Measurements from ENCODE around the gene EIF2B1. TPM values are rescaled to one million over a fixed set of nuclear protein-coding genes. Genes with fewer than 3 reads are reported as not detected.

EIF2B1 gene
- total and polyA plus RNA-seq, 9 donors, result 27.1 to 80.8 (median 41.7) TPM

DNA sequence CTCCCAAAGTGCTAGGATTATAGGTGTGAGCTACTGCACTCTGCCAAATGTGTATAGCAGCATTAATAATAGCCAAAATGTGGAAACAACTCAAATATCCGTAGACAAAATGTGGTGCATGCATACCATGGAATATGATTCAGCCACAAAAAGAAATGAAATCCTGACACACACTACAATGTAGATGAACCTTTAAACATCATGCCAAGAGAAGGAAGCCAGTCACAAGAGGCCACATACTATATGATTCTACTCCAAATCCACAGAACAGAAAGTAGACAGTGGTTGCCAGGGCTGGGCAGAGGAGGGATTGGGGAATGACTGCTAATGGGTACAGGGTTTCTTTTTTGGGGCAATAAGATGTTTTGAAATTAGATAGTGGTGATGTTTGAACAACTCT, 56.9 kb downstream of the EIF2B1 start:
- Histone ChIP-seq H3K9me3 (no peaks in the 10 kb centered on the region), H3K4me3 (no peak overlapping the region), H3K4me1 (ENCODE audit: insufficient read depth) (no peaks in the 10 kb centered on the region), H3K27me3 (no peaks in the 10 kb centered on the region), H3K27ac (no peak overlapping the region), H3K36me3 (no peaks in the 10 kb centered on the region)
- DNase-seq, result no peak
- WGBS, 3 donors, result 82 to 91% (median 85%) methylated on average over 1 of the region's 1 CpG
- intact Hi-C loops (cut with DNase I), result no loop called here
- TF ChIP-seq, protein P1, sequence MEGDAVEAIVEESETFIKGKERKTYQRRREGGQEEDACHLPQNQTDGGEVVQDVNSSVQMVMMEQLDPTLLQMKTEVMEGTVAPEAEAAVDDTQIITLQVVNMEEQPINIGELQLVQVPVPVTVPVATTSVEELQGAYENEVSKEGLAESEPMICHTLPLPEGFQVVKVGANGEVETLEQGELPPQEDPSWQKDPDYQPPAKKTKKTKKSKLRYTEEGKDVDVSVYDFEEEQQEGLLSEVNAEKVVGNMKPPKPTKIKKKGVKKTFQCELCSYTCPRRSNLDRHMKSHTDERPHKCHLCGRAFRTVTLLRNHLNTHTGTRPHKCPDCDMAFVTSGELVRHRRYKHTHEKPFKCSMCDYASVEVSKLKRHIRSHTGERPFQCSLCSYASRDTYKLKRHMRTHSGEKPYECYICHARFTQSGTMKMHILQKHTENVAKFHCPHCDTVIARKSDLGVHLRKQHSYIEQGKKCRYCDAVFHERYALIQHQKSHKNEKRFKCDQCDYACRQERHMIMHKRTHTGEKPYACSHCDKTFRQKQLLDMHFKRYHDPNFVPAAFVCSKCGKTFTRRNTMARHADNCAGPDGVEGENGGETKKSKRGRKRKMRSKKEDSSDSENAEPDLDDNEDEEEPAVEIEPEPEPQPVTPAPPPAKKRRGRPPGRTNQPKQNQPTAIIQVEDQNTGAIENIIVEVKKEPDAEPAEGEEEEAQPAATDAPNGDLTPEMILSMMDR (IDR thresholded peaks at IDR 0.05), result no peak
- TF ChIP-seq EP300 (IDR thresholded peaks at IDR 0.05) (no peak), POLR2A (IDR thresholded peaks at IDR 0.05) (no peak)

DNA sequence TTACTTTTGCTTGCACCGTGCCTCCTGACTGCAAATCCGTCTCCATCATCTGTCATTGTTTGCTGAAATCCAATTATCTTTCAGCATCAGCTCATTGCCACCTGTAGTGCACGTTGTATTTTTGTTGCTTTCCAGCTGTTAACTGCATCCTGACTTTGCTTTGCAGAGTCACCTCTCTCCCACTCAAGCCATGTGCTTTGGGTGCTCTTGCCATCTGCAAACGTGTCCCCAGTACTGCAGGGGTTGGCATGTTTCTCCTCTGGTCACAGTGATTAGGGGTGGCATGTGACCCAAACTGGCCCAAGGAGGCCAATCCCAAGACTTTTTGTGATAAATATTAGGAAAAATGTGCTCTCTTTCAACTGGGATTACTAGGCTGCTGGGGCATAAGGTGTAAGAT, 59.6 kb downstream of the EIF2B1 start:
- Histone ChIP-seq H3K36me3 (no peaks in the 10 kb centered on the region), H3K27ac (no peak overlapping the region), H3K4me1 (ENCODE audit: insufficient read depth) (no peaks in the 10 kb centered on the region), H3K9me3 (no peaks in the 10 kb centered on the region), H3K4me3 (no peak overlapping the region), H3K27me3 (no peaks in the 10 kb centered on the region)
- no peak for DNase-seq
- WGBS, 3 donors, result 26 to 41% (median 26%) methylated on average over 4 of the region's 4 CpGs
- intact Hi-C loops (cut with DNase I), result no loop called here
- TF ChIP-seq EP300 (IDR thresholded peaks at IDR 0.05), result no peak
- TF ChIP-seq, protein P1 (IDR thresholded peaks at IDR 0.05), result no peak

DNA sequence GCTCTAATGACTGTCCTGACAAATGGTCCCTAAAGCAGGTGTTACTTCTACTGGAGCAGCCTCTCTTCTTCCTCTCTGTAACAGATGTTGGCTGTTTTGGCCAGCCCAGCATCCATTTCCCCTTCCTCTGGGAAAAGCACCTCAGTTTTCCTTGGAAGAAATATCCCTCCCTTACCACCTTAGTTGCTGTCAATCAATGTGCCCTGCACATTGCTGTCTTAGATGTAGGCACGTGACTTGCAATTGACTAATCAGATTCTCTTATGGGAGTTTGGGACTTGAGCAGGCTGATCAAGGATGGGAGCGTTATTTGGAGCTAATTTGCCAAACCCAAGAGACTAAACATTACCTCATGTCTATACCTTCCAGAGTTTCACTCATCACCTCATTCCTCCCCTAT, 61.1 kb downstream of the EIF2B1 start:
- no peaks in the 10 kb centered on the region for H3K27me3 ChIP-seq
- TF ChIP-seq POLR2A (IDR thresholded peaks at IDR 0.05) (no peak), EP300 (IDR thresholded peaks at IDR 0.05) (no peak)
- TF ChIP-seq, protein P1 (IDR thresholded peaks at IDR 0.05), result no peak
- no peaks in the 10 kb centered on the region for H3K36me3 ChIP-seq
- intact Hi-C loops (cut with DNase I), result no loop called here
- DNase-seq, result no peak
- H3K27ac ChIP-seq, result no peak overlapping the region
- no peaks in the 10 kb centered on the region for H3K4me1 ChIP-seq (ENCODE audit: insufficient read depth)
- no peaks in the 10 kb centered on the region for H3K9me3 ChIP-seq
- 33 to 61% (median 52%) methylated on average over 2 of the region's 2 CpGs for WGBS, 3 donors
- H3K4me3 ChIP-seq, result no peak overlapping the region

DNA sequence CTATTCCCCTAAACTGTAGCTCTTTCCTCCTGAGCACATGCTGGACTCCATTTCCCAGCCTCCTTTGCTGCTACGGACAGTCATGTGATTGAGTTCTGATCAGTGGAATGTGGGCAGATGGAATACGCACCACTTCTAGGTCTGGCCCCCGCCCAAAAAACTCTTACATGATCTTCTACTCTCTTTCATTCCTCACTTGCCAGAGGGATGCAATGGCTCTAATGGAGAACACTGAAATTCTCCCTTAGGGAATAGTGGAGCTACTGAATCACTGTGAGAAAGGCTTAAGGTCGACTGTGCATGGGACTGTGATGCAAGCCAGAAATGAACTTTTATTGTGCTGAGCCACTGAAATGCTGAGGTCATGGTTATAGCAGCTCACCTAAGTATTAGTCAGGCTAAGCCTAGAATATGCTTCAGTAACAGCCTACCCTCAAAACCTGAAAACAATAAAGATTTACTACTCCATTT, 62.1 kb downstream of the EIF2B1 start:
- H3K4me3 ChIP-seq, result no peak overlapping the region
- peak in 3 of 5 donors; percentile 16 to 61 (median 42) for DNase-seq
- WGBS, 3 donors, result 20 to 26% (median 21%) methylated on average over 4 of the region's 4 CpGs
- no peaks in the 10 kb centered on the region for H3K27me3 ChIP-seq
- H3K9me3 ChIP-seq, result no peaks in the 10 kb centered on the region
- TF ChIP-seq POLR2A (IDR thresholded peaks at IDR 0.05), result no peak
- TF ChIP-seq, protein P1 (IDR thresholded peaks at IDR 0.05), result no peak
- no peak for TF ChIP-seq EP300 (IDR thresholded peaks at IDR 0.05)
- H3K36me3 ChIP-seq, result no peaks in the 10 kb centered on the region
- no peak overlapping the region for H3K27ac ChIP-seq
- intact Hi-C loops (cut with DNase I), result no loop called here
- no peaks in the 10 kb centered on the region for H3K4me1 ChIP-seq (ENCODE audit: insufficient read depth)

Small RNA genes lying within 50 kb of the gene (small RNA-seq; reads per million reads assigned to genes)
- not detected for gene SNORA9B

Other genes starting within 250 kb of the EIF2B1 start
- gene KMT5A, start 249.6 kb downstream of the EIF2B1 start, total RNA-seq, result 10 to 100 TPM; 14.4 to 31.0 (median 22.6) TPM
- 10 to 100 TPM; 21.6 to 47.9 TPM for gene KMT5A, start 249.6 kb downstream of the EIF2B1 start, polyA plus RNA-seq
- gene RILPL2, start 197.0 kb downstream of the EIF2B1 start, total RNA-seq, result 1 to 10 TPM; 4.6 to 6.3 (median 5.8) TPM
- 1 to 10 TPM; 8.0 to 8.7 TPM for gene RILPL2, start 197.0 kb downstream of the EIF2B1 start, polyA plus RNA-seq
- gene SNRNP35, start 175.5 kb downstream of the EIF2B1 start, total RNA-seq, result 10 to 100 TPM; 13.7 to 18.4 (median 15.8) TPM
- gene SNRNP35, start 175.5 kb downstream of the EIF2B1 start, polyA plus RNA-seq, result 10 to 100 TPM; 24.7 to 39.9 TPM
- gene RILPL1, start 100.0 kb downstream of the EIF2B1 start, total RNA-seq, result 10 to 100 TPM in 6 of 7 donors, 1 to 10 TPM in 1; 9.8 to 25.1 (median 23.9) TPM
- gene RILPL1, start 100.0 kb downstream of the EIF2B1 start, polyA plus RNA-seq, result 10 to 100 TPM; 11.1 to 13.8 TPM
- gene TMED2, start 49.1 kb downstream of the EIF2B1 start, total RNA-seq, result 100 to 1,000 TPM in 6 of 7 donors, 10 to 100 TPM in 1; 96.3 to 250 (median 182) TPM
- 100 to 1,000 TPM; 106 to 228 TPM for gene TMED2, start 49.1 kb downstream of the EIF2B1 start, polyA plus RNA-seq
- 10 to 100 TPM; 12.0 to 26.6 (median 19.1) TPM for gene DDX55, start 31.6 kb downstream of the EIF2B1 start, total RNA-seq
- gene DDX55, start 31.6 kb downstream of the EIF2B1 start, polyA plus RNA-seq, result 10 to 100 TPM; 16.2 to 18.3 TPM
- 10 to 100 TPM in 6 of 7 donors, 1 to 10 TPM in 1; 8.1 to 29.5 (median 21.2) TPM for gene GTF2H3, start 143 bp upstream of the EIF2B1 start, total RNA-seq
- 10 to 100 TPM in 1 of 2 donors, 1 to 10 TPM in 1; 9.3 to 27.8 TPM for gene GTF2H3, start 143 bp upstream of the EIF2B1 start, polyA plus RNA-seq
- gene TCTN2, start 37.4 kb upstream of the EIF2B1 start, total RNA-seq, result 10 to 100 TPM; 13.2 to 26.4 (median 18.8) TPM
- 10 to 100 TPM; 13.1 to 17.6 TPM for gene TCTN2, start 37.4 kb upstream of the EIF2B1 start, polyA plus RNA-seq
- gene ATP6V0A2, start 78.7 kb upstream of the EIF2B1 start, total RNA-seq, result 10 to 100 TPM; 14.3 to 35.4 (median 16.5) TPM
- gene ATP6V0A2, start 78.7 kb upstream of the EIF2B1 start, polyA plus RNA-seq, result 1 to 10 TPM; 5.0 to 8.8 TPM
- gene DNAH10, start 128.6 kb upstream of the EIF2B1 start, total RNA-seq, result 10 to 100 TPM in 1 of 7 donors, 1 to 10 TPM in 2, under 1 TPM in 4; 0.05 to 20.2 (median 0.97) TPM
- gene DNAH10, start 128.6 kb upstream of the EIF2B1 start, polyA plus RNA-seq, result under 1 TPM; 0.07 to 0.27 TPM